HL-60 (cell line): ENCODE results near the gene RBM5.

ENCODE experiments used
- GABPA ChIP-seq: IDR thresholded peaks from 2 replicates; pipeline ENCODE4 v1.6.1; 2012; ENCODE audit warnings: low read depth
- TF ChIP-seq, protein P1 (sequence below): IDR thresholded peaks from one replicate; pipeline ENCODE4 v1.5.1; 2011; ENCODE audit warnings: low read length, control low read depth, inconsistent platforms; ENCODE audit not compliant: insufficient read depth
- TF ChIP-seq, protein P2 (sequence below): IDR thresholded peaks from 2 replicates; pipeline ENCODE4 v1.6.1; 2012; ENCODE audit warnings: low read depth; ENCODE audit not compliant: insufficient replicate concordance

DNA sequence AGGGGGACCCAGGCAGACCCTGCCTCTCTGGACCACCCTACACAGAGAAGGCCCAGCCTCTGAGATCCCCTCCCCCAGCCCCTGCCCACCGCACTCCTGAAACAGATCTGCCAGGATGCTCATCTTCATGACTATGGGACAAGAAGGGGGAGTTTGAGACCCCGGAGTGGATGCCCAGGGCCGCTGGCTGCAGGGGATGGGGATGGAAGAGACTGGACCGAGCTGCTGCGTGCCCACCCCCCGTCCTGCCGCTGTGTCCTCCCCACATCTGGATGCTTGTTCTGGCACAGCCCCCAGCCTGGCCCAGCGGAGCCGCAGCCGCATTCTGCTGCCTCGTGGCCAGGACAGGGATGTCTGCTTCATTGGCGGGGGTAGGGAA lies 36.1 kb downstream of the RBM5 start:
- TF ChIP-seq, protein P1, sequence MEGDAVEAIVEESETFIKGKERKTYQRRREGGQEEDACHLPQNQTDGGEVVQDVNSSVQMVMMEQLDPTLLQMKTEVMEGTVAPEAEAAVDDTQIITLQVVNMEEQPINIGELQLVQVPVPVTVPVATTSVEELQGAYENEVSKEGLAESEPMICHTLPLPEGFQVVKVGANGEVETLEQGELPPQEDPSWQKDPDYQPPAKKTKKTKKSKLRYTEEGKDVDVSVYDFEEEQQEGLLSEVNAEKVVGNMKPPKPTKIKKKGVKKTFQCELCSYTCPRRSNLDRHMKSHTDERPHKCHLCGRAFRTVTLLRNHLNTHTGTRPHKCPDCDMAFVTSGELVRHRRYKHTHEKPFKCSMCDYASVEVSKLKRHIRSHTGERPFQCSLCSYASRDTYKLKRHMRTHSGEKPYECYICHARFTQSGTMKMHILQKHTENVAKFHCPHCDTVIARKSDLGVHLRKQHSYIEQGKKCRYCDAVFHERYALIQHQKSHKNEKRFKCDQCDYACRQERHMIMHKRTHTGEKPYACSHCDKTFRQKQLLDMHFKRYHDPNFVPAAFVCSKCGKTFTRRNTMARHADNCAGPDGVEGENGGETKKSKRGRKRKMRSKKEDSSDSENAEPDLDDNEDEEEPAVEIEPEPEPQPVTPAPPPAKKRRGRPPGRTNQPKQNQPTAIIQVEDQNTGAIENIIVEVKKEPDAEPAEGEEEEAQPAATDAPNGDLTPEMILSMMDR = no peak
- TF ChIP-seq, protein P2, sequence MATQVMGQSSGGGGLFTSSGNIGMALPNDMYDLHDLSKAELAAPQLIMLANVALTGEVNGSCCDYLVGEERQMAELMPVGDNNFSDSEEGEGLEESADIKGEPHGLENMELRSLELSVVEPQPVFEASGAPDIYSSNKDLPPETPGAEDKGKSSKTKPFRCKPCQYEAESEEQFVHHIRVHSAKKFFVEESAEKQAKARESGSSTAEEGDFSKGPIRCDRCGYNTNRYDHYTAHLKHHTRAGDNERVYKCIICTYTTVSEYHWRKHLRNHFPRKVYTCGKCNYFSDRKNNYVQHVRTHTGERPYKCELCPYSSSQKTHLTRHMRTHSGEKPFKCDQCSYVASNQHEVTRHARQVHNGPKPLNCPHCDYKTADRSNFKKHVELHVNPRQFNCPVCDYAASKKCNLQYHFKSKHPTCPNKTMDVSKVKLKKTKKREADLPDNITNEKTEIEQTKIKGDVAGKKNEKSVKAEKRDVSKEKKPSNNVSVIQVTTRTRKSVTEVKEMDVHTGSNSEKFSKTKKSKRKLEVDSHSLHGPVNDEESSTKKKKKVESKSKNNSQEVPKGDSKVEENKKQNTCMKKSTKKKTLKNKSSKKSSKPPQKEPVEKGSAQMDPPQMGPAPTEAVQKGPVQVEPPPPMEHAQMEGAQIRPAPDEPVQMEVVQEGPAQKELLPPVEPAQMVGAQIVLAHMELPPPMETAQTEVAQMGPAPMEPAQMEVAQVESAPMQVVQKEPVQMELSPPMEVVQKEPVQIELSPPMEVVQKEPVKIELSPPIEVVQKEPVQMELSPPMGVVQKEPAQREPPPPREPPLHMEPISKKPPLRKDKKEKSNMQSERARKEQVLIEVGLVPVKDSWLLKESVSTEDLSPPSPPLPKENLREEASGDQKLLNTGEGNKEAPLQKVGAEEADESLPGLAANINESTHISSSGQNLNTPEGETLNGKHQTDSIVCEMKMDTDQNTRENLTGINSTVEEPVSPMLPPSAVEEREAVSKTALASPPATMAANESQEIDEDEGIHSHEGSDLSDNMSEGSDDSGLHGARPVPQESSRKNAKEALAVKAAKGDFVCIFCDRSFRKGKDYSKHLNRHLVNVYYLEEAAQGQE = no peak
- no peak for TF ChIP-seq GABPA
